Glomerular visceral epithelial cell (primary cell): ENCODE measurements around the gene KDF1.

Source experiments
- DNase-seq: peaks from one replicate; pipeline ENCODE4 v3.0.0-alpha.2; 2016; ENCODE audit errors: extremely low spot score

KDF1 gene

DNA sequence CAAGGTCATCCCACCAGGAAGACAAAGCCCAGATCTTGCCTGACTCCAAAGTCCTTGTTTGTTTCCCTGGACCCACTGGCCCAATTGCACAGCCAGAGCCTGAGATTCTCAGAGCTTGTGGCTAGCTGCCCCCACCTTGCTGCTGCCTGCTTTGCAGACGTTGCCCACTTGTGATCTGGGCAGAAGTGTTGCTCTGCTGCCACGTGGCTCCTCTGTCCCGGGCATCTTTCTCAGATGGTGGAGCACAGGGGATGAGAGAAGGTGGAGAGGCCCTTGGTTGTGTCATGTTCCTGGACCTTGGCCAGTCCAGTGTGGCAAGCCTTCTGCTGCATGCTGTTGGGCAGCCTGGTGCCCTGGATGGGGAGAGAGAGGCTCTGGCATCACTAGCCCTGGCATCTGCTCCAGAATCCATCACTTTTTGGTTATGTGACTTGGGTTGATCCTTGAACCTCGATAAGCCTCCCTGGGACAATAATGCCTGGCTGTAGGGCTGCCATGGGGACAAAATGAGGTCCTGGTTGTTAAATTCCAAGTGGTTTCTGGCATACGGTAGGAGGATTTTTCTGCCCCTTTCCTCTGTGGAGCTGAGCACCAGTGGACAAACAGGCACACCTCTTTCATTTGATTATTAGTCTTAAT is 44.9 kb downstream of the KDF1 start:
- no peak for DNase-seq

DNA sequence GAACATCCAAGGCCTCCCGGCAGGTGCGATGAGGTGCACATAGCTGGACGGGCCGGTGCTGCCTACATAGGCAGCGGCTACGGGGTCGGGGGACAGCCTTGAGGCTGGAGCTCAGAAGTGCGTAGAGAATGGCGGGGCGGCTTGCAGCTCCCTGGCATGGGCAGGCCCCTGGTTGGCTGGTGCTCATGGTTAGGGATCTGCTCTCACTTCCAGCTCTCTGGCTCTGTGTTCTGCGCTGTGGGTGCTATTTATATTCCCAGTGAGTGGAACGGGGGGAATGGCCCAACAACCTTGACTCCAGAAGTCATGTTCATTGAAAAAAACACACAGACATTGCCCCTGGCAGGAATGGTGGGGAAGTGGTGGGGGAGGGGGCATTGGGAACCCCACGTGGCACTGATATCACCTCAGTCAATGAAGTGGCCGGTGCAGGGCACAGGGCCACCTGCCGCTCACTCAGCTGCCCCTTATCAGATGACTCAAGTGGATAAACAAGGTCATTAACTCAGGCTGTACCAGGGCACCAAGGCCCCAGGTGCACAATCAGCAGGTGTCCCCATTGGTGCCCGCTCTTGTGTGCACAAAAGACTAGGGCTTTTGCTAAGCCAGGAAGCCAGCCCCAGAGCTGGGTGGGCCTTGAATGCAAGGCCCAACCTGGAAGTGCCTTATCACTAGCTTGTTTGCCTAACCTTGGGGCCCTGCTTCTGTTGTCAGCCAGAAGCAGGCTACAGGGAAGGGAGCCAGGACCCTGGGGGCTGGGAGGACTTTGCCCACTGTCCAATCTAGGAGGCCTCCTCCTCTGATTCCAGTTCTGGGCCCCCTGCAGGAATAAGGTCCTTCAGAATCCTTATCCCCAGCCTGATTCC is 46.3 kb downstream of the KDF1 start, which contains the start of gene NR0B2:
TSS of gene NR0B2 (minus strand) at position 222 of the 866 bp plus-strand sequence. CDS start at position 187, 35 bp downstream.
- DNase-seq = no peak

DNA sequence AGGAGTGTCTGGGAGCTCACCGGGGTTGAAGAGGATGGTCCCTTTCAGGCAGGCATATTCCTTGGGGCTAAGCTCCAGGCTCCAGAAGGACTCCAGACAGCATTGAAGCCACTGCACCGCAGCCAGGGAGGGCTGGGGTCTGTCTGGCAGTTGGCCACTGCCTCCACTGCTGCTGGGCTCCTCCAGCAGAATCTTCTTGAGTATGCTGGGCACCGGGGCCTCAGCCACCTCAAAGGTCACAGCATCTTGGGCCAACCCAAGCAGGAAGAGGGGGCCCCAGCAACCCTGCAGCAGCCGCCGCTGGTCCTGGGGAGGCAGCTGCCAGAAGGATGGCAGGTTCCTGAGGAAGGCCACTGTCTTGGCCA is 46.9 kb downstream of the KDF1 start:
- no peak for DNase-seq

DNA sequence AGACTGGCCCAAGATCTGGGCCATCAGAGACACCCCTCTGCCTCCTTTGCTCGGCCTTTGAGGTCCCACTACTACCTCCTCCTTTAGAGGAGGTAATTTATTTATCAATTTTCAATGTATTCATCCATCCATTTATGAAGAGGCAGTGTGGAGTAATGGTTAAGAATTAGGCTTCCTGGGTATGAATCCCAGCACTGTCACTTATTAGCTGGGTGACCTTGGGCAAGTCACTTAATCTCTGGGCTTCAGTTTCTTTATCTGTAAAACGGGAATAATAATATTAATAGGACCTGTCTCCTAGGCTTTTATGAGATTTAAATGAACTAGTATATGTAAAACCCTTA is 48.1 kb downstream of the KDF1 start:
- no peak for DNase-seq

DNA sequence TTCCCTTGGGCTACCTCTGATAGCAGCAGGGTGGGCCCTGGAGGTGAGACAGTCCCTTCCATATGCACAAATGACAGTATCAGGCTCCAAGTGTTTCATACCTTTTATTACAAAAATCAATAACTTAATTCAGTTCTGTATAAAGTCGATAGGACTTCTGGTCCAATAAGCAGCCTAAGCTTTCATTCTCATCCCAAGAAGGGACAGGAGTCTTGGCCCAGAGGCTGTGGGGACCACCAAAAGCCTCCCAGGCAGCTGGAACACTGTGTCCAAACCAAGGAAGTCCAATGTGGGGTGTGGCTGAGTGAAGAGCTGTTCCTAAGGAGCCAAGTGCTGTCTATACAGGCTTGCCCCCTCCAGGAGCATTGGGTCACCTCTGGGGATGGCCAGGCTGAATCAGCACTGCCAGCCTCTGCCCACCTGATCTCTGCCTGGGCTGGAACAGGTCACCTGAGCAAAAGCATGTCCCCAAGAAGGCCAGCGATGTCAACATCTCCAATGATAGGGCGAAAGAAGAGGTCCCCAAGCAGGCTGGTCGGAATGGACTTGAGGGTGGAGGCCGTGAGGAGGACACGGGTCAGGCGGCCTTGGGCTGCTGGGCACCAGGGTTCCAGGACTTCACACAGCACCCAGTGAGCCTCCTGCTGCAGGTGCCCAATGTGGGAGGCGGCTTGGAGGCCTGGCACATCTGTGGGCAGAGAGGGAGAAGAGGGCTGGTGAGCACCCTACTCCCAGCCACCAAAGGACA is 48.7 kb downstream of the KDF1 start:
- DNase-seq = no peak

DNA sequence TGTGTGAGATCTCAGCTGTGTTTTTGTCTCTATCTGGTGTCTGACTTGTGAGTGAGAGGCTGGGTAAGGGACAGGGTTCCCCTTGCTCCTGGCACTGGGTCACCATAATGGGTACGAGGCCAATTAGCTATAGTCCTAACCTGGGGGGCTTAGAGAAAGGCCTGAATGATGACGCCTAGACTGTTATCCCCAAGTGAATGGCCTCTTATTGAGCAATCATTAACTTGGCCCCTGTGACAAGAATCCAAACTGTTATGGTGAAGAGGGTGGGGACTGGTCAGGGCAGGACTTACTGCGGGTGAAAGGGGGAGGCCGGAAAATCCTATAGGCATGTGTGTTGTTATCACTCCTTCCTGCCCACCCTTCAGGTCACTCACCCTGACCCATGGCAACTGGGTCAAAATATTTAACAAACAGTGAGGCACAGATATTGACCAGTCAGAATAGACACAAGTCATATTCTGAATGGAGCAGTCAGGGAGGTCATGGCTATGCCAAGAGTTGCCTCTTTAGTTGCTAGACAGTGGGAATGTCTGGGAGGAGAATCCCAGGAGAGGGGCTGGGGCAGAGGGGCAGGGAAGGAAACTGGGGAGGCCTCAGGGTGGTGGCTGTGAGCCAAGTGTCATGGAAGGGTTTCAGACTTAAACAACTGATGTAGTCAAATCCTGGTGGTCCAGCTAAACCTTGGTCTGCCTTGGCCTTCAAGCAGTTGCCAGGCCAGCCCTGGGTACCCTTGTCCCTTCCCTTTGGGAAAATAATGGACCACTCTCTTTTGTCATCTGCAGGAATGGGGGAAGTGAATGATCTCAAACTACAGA is 49.7 kb downstream of the KDF1 start:
- no peak for DNase-seq

DNA sequence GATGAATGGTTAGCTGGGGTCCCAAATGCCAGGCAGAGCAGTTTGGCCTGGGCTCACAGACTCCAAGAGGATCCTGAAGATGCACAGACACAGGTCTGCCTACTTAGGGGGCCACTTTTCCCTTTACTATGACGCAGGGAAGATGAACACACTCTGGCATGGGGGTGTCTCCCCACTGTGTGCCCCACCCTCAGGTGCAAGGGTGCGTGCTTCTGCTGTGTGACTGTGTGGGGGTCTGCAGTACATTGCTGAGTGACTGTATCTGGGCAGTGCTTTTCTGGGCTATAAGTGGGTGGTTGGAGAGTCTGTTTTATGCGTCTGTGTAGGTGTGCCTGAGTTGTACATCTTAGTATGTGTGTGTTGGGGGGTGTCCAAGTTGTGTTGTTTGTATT is 50.3 kb downstream of the KDF1 start:
- DNase-seq = no peak

DNA sequence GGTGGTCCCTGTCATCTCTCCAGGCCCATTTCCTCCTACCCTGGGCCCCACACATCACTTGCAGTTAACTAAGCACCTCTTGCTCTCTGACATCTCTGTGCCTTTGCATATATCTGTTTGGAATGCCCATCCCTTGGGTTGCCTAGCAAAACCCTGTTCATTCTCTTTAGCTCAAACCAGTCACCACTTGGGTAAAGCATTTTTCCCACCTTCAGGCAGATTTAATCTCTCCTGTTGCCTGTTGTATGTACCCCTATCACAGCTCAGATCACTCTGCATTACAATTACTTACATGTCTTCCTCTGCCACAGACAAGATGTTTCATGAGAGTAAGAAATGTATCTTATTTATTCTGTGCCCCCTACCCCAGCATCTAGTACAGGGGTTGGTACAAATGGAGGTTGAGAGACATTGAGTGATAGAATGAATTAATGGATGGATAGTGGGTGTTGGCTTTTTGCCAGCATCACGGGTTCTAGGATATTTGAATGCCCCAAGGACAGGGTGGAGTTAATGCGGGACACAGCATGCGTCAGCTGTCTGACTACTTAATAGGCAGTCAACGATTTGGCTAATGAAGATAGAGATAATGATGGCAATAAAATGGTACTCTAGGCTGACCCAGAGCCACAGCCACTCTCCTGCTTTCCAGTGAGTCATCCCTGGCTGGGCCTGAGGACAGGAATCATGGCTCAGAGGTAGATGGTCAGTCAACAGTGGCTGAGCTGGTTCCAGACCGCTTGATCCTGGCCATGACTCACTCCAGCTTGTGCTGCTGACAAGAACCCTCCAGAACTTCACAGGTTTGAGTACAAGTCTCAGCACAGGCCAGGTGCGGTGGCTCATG is 53.0 kb downstream of the KDF1 start:
- peak; percentile 92 for DNase-seq

DNA sequence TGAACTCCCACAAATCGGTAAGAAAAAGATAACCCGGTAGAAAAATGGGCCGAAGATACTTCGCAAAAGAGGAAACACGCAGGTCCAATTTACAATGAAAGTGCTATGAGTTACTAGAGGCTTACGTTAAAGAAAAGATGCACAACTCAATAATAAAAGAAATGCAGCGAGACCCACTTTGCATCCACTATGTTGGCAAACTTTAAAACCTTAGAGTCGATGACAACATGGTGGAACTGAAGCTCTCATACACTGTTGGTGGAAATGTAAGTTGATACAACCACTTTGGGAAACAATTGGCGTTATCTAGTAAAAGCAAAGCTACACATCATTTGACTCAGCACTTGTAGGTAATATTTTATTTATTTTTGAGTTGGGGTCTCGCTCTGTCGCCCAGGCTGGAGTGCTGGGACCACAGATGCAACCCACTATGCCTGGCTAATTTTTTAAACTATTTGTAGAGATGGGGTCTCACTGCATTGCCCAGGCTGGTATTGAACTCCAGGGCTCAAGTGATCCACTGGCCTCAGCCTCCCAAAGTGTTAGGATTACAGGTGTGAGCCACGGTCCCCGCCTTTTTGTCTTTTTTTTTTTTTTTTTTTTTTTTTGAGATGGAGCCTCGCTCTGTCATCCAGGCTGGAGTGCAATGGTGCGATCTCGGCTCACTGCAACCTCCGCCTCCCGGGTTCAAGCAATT is 59.3 kb downstream of the KDF1 start:
- DNase-seq = no peak

DNA sequence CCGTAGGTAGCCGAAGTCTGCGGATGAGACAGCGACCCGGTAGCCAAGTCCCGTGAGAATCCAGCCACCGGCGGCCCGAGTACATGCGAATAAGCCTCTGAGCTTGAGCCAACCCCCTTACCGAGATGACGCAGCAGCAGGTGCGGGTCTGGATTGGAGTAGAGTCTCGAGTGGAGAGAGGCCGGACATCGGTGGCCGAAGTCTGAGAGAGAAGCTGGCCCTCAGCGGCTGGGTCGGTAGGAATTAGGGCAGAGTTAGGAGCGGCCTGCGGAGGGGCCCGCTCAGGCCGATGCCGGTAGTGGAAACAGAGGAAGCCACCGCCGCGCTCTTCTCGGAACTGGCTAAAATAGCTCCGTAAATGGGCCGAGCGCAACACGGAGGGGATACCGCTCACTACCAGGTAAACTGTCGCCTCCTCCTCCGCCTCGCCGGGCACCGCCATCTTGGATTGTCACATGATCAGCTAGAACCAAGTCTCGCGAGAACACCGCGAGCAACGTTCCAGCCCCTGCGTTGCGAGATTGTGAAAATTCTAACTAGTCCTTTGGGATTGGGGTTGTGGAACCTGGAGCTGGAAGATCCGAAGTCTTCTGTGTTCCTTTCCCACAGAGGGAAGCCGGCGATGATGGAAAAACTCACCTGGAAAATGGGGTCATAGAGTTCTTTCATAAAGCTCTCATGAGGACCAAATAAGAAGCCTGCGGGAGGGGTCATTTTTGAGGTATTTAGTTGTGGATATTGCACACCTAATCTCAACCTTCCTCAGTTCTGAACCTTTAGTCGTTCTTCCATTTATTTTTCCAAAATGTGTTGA is 60.1 kb downstream of the KDF1 start, which contains the start of gene GPATCH3:
TSS of gene GPATCH3 (minus strand) at position 467 of the 814 bp plus-strand sequence. CDS start at position 442, 25 bp downstream.
- peak; percentile 91 for DNase-seq
